Spleen (tissue), 11 donors: Measurements from ENCODE around the gene AMD1. TPM values are rescaled to one million over a fixed set of nuclear protein-coding genes. Genes with fewer than 3 reads are reported as not detected.

ENCODE experiments used
- DNase-seq: peaks from one replicate; pipeline ENCODE4 v3.0.0-alpha.2; 2020
- H3K27ac ChIP-seq, 8 donors: fragments of 200-600 bp; sonication (generic) in 7 of 8; 1 replicate in 4 of 8; 2 replicates in 4 of 8; pipeline versions ENCODE4 v1.5.0 to v1.8.0; 2016 to 2021; ENCODE audit warnings: inconsistent platforms in 4 of 8, mild to moderate bottlenecking in 4 of 8, moderate library complexity in 1 of 8
- H3K27me3 ChIP-seq, 7 donors: fragments of 200-600 bp; sonication (generic) in 6 of 7; replicated peaks in 1 of 7; 1 replicate in 4 of 7; 2 replicates in 3 of 7; pipeline versions ENCODE4 v1.5.0 to v1.8.0; 2016 to 2021; ENCODE audit warnings: inconsistent platforms in 3 of 7, mild to moderate bottlenecking in 1 of 7
- H3K36me3 ChIP-seq, 6 donors: fragments of 200-600 bp; sonication (generic) in 5 of 6; 1 replicate in 4 of 6; 2 replicates in 2 of 6; pipeline versions ENCODE4 v1.5.0 to v1.8.0; 2016 to 2021; ENCODE audit warnings: inconsistent platforms in 2 of 6
- H3K4me1 ChIP-seq, 6 donors: fragments of 200-600 bp; sonication (generic) in 5 of 6; 1 replicate in 3 of 6; 2 replicates in 3 of 6; pipeline versions ENCODE4 v1.5.0 to v1.8.0; 2016 to 2021; ENCODE audit warnings: inconsistent platforms in 3 of 6
- H3K4me3 ChIP-seq, 8 donors: fragments of 200-600 bp; sonication (generic) in 7 of 8; 1 replicate in 4 of 8; 2 replicates in 4 of 8; pipeline versions ENCODE4 v1.5.0 to v1.8.0; 2016 to 2021; ENCODE audit warnings: inconsistent platforms in 4 of 8, mild to moderate bottlenecking in 4 of 8, moderate library complexity in 2 of 8
- H3K9me3 ChIP-seq, 8 donors: fragments of 200-600 bp; sonication (generic) in 7 of 8; 1 replicate in 4 of 8; 2 replicates in 4 of 8; pipeline versions ENCODE4 v1.5.0 to v1.8.0; 2016 to 2021; ENCODE audit warnings: inconsistent platforms in 4 of 8
- POLR2A ChIP-seq, 3 donors: fragments of 450-650 bp; IDR thresholded peaks; one replicate each; pipeline ENCODE4 v1.5.1; 2017; ENCODE audit warnings: antibody characterized with exemption in 3 of 3, mild to moderate bottlenecking in 1 of 3
- POLR2AphosphoS5 ChIP-seq, 3 donors: sonication (generic); formaldehyde crosslinking; IDR thresholded peaks; one replicate each; pipeline ENCODE4 v1.5.1; 2017; ENCODE audit warnings: antibody characterized with exemption in 3 of 3
- WGBS, 5 donors: extraction: QIAGEN DNeasy Blood & Tissue Kit in 3 of 5; methylation state at CpG; one replicate each; pipeline versions ENCODE4 v1.1.5 to v1.1.7; 2013 to 2018; 5-methylcytosine and 5-hydroxymethylcytosine counted together
- intact Hi-C: fragments of 100-400 bp; cut with DNase I; formaldehyde crosslinking; loops from one replicate; pipeline ENCODE4 v1.15.0; 2023; ENCODE audit warnings: low total_unique reads
- polyA plus RNA-seq, 3 donors: library from polyadenylated mRNA; stranded (reverse); fragments of 200-250 nt; gene quantifications; one replicate each; pipeline ENCODE4 v1.2.1, GENCODE V29; 2013
- total RNA-seq, 7 donors: library from RNA; depleted of rRNA in 3 of 7; stranded (reverse); fragments of >200 nt in 3 of 7; fragmentation: NEBNext Ultra II Directional in 4 of 7; extraction: Animal tissue kit (Norgen Biotek cat#: 25700) in 4 of 7; gene quantifications; one replicate each; pipeline versions ENCODE4 v1.1.0 to v1.2.1, GENCODE V29; 2016 to 2021
- TF ChIP-seq, protein P1 (sequence below), 11 experiments: fragments of 200-600 bp in 7 of 11; fragments of 450-650 bp in 4 of 11; sonication (generic) in 4 of 11; IDR thresholded peaks in 8 of 11; conservative IDR thresholded peaks in 3 of 11; 1 replicate in 7 of 11; 2 replicates in 4 of 11; pipeline versions ENCODE4 v1.4.0 to v1.8.0; 2016 to 2021; ENCODE audit warnings: antibody characterized with exemption in 11 of 11, inconsistent platforms in 4 of 11, mild to moderate bottlenecking in 1 of 11
- donor health status: healthy with polysubstance abuse.
- donor health status: DM: no; HTN: no; CAD: no; lungs with moderate emphysema.
- donor health status: DM: no; HTN: no; CAD: no.
- donor health status: Bipolar disorder and iron deficiency.
- donor health status: healthy.
- donor health status: DM: no; HTN: no; CAD: no.
- donor health status: DM: yes; HTN: yes; CAD: no.

AMD1 gene
- total and polyA plus RNA-seq, 10 donors, result 20.7 to 102 (median 53.2) TPM

DNA sequence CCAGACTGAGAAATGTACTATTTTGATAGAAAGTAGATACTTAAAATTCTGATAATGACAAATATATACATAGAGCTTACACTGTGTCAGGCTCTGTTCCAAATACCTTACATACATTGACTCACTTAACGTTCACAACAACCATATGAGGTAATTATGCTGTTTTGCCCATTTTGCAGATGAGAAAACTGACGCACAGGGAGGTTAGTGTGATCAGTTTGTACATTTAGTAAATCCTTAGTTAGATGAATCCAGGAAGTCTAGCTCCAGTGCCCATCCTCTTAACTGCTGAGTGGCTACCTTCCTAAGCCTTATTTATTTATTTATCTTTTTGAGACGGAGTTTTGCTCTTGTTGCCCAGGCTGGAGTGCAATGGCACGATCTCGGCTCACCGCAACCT, 60.6 kb downstream of the AMD1 start:
- Histone ChIP-seq H3K27ac (no peak overlapping the region), H3K36me3 (no peaks in the 10 kb centered on the region), H3K4me3 (no peak overlapping the region), H3K4me1 (peaks cover 0 to 19% (median 0%) of the 10 kb centered on the region in 6 donors), H3K27me3 (no peaks in the 10 kb centered on the region), H3K9me3 (no peaks in the 10 kb centered on the region)
- TF ChIP-seq POLR2AphosphoS5 (IDR thresholded peaks at IDR 0.05) (no peak), POLR2A (IDR thresholded peaks at IDR 0.05) (no peak)
- TF ChIP-seq, protein P1, sequence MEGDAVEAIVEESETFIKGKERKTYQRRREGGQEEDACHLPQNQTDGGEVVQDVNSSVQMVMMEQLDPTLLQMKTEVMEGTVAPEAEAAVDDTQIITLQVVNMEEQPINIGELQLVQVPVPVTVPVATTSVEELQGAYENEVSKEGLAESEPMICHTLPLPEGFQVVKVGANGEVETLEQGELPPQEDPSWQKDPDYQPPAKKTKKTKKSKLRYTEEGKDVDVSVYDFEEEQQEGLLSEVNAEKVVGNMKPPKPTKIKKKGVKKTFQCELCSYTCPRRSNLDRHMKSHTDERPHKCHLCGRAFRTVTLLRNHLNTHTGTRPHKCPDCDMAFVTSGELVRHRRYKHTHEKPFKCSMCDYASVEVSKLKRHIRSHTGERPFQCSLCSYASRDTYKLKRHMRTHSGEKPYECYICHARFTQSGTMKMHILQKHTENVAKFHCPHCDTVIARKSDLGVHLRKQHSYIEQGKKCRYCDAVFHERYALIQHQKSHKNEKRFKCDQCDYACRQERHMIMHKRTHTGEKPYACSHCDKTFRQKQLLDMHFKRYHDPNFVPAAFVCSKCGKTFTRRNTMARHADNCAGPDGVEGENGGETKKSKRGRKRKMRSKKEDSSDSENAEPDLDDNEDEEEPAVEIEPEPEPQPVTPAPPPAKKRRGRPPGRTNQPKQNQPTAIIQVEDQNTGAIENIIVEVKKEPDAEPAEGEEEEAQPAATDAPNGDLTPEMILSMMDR (IDR thresholded peaks at IDR 0.05 in 8 of 11, conservative IDR thresholded peaks at IDR 0.05 in 3 of 11), result no peak
- no peak for DNase-seq
- WGBS, 5 donors, result 91 to 98% (median 93%) methylated on average over 5 to 6 of the region's 6 CpGs
- intact Hi-C loops, result no loop called here

DNA sequence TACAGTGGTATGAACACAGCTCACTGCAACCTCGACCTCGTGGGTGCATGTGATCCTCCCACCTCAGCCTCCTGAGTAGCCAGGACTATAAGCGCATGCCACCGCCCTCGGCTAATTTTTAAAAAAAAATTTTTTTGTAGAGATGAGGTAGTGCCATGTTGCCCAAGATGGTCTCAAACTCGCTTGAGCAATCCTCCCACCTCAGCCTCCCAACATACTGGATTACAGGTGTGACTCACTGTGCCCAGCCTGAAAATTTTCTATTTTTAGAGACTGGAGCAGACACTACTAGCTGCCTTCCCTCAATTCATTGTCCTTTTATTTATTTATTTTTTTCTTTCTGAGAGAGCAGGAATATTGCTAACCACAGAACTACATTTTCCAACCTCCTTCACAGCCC, 63.6 kb downstream of the AMD1 start:
- no peak for DNase-seq
- WGBS, 5 donors, result 92 to 97% (median 94%) methylated on average over 6 of the region's 6 CpGs
- TF ChIP-seq POLR2AphosphoS5 (IDR thresholded peaks at IDR 0.05) (no peak), POLR2A (IDR thresholded peaks at IDR 0.05) (no peak)
- TF ChIP-seq, protein P1 (IDR thresholded peaks at IDR 0.05 in 8 of 11, conservative IDR thresholded peaks at IDR 0.05 in 3 of 11), result no peak
- H3K27ac ChIP-seq, result no peak overlapping the region
- H3K4me3 ChIP-seq, result no peak overlapping the region
- peaks cover 0 to 14% (median 0%) of the 10 kb centered on the region in 6 donors for H3K4me1 ChIP-seq
- no peaks in the 10 kb centered on the region for H3K9me3 ChIP-seq
- no peaks in the 10 kb centered on the region for H3K27me3 ChIP-seq
- no peaks in the 10 kb centered on the region for H3K36me3 ChIP-seq
- intact Hi-C loops, result no loop called here

DNA sequence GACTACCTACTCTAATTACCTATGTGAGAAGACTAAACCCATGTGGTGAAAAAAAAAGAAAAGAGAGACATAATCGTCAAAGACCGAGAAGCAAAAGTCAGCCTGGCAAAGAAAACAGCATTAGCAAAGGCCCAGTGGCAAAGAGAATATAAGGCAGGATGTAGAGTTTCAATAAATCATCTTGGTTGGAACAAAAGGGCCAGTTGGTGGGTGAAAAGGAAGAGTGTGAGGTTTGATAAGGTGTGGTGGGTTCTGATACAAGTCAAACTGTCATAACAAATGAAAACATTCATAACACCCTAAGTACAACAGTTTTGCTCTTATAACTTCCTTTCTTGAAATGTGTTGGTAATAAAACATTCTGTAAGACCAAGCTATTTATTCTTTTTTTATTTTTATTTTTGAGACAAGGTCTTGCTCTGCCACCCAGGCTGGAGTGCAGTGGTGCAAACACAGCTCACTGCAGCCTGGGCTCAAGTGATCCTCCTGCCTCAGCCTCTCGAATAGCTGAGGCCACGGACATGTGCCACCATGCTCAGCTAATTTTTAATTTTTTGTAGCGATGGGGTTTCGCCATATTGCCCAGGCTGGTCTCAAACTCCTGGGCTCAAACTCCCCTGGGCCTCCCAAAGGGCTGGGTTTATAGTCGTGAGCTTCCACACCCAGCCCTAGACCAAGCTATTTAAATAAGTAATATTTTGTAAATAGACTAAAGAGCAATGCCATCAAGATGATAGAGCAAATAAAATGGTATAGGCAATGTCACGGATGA, 65.0 kb downstream of the AMD1 start:
- TF ChIP-seq POLR2A (IDR thresholded peaks at IDR 0.05) (no peak), POLR2AphosphoS5 (IDR thresholded peaks at IDR 0.05) (no peak)
- TF ChIP-seq, protein P1 (IDR thresholded peaks at IDR 0.05 in 8 of 11, conservative IDR thresholded peaks at IDR 0.05 in 3 of 11), result no peak
- intact Hi-C loops, result no loop called here
- peaks cover 0 to under 1% (median 0%) of the 10 kb centered on the region in 6 donors for H3K4me1 ChIP-seq
- 54 to 71% (median 62%) methylated on average over 8 of the region's 8 CpGs for WGBS, 5 donors
- no peak overlapping the region for H3K4me3 ChIP-seq
- H3K27ac ChIP-seq, result no peak overlapping the region
- DNase-seq, result no peak
- no peaks in the 10 kb centered on the region for H3K36me3 ChIP-seq
- no peaks in the 10 kb centered on the region for H3K27me3 ChIP-seq
- no peaks in the 10 kb centered on the region for H3K9me3 ChIP-seq

DNA sequence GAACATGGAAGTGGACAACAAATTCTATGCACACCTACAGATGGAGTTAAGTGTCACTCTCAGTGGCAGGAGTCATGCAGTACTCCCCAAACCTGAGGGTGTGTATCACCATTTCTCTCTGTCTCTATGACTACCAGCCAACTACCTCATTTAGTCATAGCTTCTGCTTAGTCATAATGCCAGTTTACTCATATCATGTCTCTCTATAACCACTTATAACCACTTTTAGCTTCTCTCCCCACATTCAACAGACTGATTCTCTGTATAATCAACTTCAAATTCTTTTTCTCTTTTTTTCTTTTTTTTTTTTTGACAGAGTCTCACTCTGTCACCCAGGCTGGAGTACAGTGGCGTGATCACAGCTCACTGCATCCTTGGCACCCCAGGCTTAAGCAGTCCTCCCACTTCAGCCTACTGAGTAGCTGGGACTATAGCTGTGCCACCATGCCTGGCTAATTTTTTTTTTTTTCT, 70.1 kb downstream of the AMD1 start:
- Histone ChIP-seq H3K4me1 (peaks cover 0 to 6% (median 4%) of the 10 kb centered on the region in 6 donors), H3K4me3 (no peak overlapping the region), H3K9me3 (no peaks in the 10 kb centered on the region), H3K27ac (no peak overlapping the region), H3K27me3 (no peaks in the 10 kb centered on the region), H3K36me3 (no peaks in the 10 kb centered on the region)
- no peak for DNase-seq
- WGBS, 5 donors, result 65 to 79% (median 75%) methylated on average over 1 of the region's 1 CpG
- intact Hi-C loops, result loop anchor here (5.0 kb wide), 2 partner anchors 262 to 417 kb away; no protein-coding TSS in a partner anchor
- no peak for TF ChIP-seq POLR2A (IDR thresholded peaks at IDR 0.05)
- TF ChIP-seq POLR2AphosphoS5 (IDR thresholded peaks at IDR 0.05), result no peak
- TF ChIP-seq, protein P1 (IDR thresholded peaks at IDR 0.05 in 8 of 11, conservative IDR thresholded peaks at IDR 0.05 in 3 of 11), result no peak
